A549 treated with dexamethasone at 1 μM for 4 hours (cell line): Measurements from ENCODE around the gene VASH2. TPM values are rescaled to one million over a fixed set of nuclear protein-coding genes. Genes with fewer than 3 reads are reported as not detected.

ENCODE experiments used
- total RNA-seq: library from RNA; stranded (reverse); fragments of 200-300 nt; extraction: Qiagen RNA extraction; gene quantifications from 5 replicates; pipeline ENCODE4 v1.2.3, GENCODE V29; 2022

VASH2 gene
- 1.8 to 3.3 TPM (median 2.7 TPM) in 5 replicates for total RNA-seq

GRCh38 chr1:212950243-212951125 lies at the start of gene VASH2:
Gene VASH2, plus strand, starts transcription at chr1:212950541. Its CDS starts 1,002 bp downstream, at chr1:212951543.

GRCh38 chr1:213015099-213016050 lies 65.0 kb downstream of the VASH2 start, which contains the start of gene ANGEL2:
Gene ANGEL2, minus strand, starts transcription at chr1:213015867. Its CDS starts 196 bp downstream, at chr1:213015671.

Other genes starting within 250 kb of the VASH2 start
- 28.1 to 37.5 TPM (median 28.5 TPM) in 5 replicates for gene NSL1, start 158.8 kb upstream of the VASH2 start, total RNA-seq
- 11.4 to 15.2 TPM (median 12.4 TPM) in 5 replicates for gene TATDN3, start 158.6 kb upstream of the VASH2 start, total RNA-seq
- 0.20 to 0.46 TPM (median 0.42 TPM) in 3 of 5 replicates, not detected in the others for gene SPATA45, start 102.9 kb upstream of the VASH2 start, total RNA-seq
- 10.4 to 20.9 TPM (median 17.8 TPM) in 5 replicates for gene FLVCR1, start 92.3 kb upstream of the VASH2 start, total RNA-seq
- gene ANGEL2, start 65.3 kb downstream of the VASH2 start, total RNA-seq: 15.2 to 21.9 TPM (median 18.4 TPM) in 5 replicates
- gene RPS6KC1, start 100.7 kb downstream of the VASH2 start, total RNA-seq: 9.8 to 11.9 TPM (median 11.1 TPM) in 5 replicates